ENCODE data around the gene GHR.

GRCh38 chr5:42636946-42637345 is 213.7 kb downstream of the GHR start:
- no peak for TF ChIP-seq EZH2 (IDR thresholded peaks at IDR 0.05; ENCODE audit: insufficient read depth, low read length)
- TF ChIP-seq CTCF (IDR thresholded peaks at IDR 0.05; ENCODE audit: insufficient read depth, low read depth, low read length), result no peak
